Stromal cell of bone marrow (primary cell): Measurements from ENCODE around the gene C1QTNF12.

ENCODE experiments used
- DNase-seq: peaks from one replicate; pipeline ENCODE4 v3.0.0-alpha.2; 2012; ENCODE audit warnings: low read depth

C1QTNF12 gene

DNA sequence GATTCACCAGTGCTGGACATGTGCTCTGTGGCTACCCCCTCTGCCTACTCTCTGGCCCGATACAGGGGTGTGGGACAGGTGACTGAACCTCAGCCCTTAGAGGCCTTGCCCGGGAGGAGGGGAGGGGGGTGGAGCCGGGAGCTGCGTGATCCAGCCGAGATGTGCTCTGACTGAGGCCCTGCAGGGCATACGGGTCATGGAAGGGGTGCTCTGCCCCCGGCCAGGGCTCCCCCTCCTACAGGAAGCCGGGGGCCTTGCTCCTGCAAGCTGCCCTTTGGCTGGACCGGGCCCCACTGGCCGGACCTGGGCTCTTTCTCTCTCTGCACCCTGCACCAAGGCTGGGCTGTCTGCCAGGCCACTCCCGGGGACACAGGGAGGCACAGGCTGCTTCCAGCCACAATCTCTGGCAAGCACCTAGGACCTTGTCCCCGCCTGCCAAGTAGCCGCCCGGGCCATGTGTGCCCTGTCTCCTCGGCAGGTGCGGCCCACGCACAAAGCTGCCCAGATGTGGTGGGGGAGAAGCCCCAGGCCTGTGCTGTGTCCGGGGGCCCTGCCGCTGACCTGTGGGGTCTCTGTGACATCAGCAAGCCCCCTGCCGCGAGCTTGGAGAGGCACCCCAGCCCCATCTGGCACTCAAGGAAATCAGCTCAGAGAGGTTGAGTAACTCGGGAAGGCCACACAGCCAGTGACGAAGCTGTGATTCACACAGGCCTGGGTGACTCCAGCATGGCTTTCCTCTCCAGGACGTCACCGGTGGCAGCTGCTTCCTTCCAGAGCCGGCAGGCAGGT is 35.2 kb upstream of the C1QTNF12 start:
- no peak for DNase-seq

DNA sequence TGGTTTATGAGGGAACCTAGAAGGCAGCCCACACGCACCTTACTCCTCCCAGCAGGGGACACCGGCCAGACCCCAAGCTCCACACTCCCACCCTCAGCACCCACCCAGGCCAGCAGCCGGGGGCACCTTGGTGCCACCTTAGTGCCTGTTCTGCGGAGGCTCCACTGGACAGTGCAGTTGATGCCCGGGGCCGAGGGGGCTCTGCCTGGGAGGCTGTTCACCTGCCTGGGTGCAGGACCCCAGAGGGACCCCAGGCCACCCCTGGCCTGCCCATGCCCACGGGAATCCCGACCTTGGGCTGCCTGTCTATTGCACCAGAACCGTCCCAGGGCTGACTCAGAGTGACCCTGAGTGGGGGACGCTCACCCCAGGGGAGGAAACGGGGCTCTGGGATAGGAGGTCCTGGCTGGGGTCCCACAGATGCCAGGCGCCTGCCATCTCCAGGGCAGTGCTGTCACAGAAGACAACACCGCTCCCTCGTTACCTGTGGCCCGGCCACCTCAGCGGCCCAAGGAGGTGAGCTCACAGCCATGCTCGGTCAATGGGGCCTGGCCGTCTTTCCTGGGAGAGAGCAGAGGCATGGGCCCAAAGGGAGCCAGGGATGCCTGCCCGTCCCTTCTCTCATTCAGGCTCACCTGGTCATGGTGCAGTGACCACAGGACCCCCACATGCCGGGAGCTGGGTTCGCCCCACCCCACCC is 34.4 kb upstream of the C1QTNF12 start:
- no peak for DNase-seq

DNA sequence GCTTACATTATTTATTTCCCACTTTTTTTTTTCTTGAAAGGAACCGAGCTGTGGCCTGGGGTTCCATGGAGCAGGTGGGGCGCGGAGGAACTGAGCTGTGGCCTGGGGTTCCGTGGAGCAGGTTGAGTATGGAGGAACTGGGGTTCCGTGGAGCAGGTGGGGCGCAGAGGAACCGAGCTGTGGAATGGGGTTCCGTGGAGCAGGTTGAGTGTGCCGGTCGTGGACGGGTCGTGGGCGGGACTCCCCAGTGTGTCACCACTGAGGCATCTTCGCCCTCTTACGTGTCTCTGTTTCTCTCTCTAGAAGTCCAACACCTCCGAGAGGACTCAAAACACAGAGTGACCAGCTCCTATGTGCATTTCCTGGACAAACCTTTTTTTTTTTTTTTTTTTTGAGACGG is 32.5 kb upstream of the C1QTNF12 start:
- no peak for DNase-seq

DNA sequence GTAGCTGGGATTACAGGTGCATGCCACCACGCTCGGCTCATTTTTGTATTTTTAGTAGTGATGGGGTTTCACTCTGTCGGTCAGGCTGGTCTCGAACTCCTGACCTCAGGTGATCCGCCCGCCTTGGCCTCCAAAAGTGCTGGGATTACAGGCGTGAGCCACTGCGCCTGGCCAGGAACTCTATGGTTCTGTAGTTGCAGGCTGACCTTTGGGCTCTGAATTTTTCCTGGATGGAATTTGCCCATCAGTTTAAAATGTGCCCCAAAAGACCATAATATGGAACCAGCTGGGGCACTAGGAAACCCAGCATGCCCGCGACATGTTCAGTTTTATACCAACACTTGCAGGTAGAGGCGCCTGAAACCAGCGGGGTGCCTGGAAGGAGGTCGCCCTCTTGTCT is 32.1 kb upstream of the C1QTNF12 start:
- no peak for DNase-seq

DNA sequence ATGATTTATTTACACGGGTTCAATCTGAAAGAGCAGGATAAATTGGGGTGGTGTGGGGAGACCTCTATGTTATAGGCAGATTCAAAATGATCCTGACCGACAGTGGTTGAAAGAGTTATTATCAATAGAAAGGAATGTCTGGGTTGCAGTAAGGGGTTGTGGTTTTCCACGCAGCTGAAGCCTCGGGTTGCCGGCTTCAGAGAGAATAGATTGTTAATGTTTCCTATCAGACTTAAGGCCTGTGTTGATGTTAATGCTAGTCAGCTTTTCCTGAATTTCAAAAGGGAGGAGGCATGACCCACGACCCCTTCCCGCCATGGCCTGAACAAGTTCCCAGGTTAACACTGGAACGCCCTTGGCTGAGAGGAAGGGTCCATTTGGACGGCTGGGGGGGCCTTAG is 29.3 kb upstream of the C1QTNF12 start:
- no peak for DNase-seq

DNA sequence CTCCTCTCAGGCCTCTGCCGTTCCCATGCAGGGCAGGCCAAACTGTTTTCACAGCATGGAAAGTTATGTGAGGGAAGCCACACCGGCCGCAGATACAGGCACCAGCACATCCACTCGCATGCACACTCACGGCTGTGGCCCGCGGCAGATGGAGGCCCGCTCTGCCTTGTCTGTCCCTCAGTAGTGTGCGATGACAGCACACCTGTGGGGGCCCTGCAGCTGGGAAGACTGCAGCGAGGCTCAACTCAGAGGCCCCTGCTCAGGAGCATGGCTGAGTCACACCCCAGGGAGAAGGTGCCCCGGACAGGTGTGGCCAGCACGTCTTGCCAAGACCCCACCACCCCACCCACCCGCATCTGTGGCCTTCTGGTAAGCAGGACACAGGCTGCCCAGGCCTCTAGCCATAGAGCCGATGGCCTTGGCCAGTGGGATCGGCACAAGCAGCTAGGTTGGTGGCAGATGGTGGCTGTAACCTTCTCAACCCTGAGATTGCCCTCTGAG is 28.5 kb upstream of the C1QTNF12 start:
- DNase-seq, result no peak

DNA sequence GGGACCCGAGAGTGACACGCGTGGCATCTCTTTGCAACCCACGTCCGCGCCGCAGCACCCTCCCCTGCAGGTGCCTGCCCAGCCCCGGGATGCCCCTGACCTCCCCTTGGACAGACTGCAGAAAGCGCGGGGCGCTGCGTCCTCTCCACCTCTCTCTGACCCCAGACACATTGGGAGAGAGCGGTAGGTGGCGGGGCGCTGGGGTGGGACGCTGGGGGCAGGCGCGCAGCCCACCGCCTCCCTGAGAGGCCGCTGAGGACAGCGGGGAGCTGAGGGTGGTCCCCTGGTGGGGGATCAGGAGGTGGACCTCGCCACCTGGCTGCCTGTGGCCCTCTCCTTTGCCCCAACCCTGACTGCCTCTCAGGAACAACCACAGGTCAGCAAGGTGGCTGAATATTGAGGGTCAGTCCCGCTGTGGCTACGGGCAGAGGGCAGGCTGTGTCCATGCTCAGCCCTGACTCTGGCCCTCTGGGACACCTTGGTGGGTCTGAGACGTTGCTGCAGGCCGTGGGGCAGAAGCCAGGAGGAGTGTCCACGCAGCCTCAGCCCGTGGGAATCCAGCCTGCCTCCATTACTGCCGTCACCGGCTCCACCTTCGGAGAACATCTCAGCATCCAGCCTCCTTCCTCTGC is 27.9 kb upstream of the C1QTNF12 start:
- no peak for DNase-seq

DNA sequence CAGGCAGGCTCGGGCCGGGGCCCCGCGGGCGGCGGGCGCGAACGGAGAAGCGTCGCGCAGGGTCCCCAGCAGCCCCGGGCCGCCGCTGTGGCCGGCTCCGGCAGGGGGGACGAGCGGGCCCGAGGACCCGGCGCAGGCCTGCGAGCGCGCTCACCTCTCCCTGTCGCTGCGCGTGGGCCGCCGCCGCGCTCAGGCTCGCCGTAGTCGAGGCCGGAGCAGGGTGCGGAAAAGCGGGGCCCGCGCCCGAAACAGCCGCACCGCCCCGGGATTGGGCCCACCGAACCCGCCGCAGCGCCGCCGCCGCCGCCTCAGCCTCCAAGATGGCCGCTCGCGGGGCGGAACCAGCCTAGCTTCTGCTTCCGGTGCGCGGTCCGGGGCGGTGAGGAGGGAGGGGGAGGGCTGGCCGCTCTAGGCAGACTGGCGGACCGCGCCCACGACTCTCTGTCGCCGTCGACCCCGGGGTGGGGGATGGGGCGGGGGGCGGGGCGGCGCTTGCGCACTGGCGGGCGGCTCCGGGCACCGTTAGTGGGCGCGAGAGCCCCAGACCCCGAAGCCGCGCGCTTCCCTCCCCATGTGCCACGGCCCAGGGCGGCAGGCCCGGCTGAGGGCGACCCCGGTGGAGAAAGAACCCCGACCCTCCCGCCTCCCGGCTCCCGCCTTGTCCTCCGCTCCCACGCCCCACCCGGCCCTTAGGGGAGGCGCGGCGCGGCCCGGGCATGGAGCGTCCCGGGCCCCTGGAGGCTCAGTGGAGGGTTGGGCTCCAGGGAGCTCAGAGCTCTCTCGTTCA is 27.2 kb upstream of the C1QTNF12 start, which contains the start of gene UBE2J2:
Gene UBE2J2 (minus strand): TSS at position 343 of the 787 bp plus-strand sequence. CDS start 5,862 bp downstream, outside the sequence.
- DNase-seq, result peak; percentile 74

DNA sequence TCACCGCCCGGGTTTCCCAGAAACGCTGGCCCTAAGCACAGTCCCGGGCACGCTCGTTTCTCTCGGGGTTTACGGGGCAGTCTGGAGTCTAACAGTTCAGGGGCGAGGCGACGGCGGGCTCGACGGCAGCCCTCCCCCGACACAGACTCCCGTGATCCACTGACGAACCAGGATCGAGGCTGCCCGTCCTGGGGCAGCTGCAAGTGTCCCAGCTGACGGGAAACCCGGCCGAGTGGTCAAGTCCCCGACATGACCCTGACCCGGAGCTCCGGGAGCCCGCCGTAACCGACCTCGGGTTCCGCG is 26.6 kb upstream of the C1QTNF12 start:
- no peak for DNase-seq

DNA sequence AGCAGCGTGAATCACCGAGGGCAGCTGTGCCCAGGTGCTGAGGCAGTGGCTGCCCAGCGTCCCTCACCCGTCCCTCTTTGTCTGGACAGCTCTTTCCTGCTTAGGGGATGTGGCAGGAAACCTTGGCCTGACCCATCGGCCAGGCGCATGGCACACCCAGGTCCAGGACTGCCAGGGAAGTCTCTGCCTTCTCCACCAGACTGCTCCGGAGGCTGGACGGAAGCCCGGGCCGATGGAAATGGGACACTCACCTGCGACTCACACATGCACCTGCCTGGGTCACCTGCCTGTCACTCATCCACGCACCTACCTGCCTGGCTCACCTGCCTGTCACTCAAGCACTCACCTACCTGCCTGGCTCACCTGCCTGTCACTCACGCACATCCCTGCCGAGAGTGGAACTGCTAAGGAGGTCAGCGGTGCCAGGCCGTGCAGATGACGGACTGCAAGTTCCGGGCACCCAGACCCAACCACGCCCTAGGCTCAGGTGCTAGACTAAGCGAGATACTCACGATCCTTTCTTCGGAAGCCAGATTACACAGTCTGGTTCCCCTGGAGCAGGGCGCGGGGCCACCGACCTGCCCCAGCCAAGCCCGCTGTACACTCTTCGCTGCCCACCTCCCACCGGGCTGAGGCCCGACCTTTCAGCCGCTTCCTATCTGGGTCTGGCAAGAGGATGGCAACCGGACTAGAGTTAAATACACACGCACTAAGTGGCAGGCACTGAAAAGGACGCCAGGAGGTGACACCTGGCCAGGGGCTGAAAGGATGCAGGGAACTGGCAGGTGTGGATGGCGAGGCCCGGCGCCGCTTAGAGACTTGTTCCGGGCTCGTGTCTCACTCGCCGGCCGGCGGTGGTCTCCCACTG is 26.1 kb upstream of the C1QTNF12 start:
- no peak for DNase-seq

DNA sequence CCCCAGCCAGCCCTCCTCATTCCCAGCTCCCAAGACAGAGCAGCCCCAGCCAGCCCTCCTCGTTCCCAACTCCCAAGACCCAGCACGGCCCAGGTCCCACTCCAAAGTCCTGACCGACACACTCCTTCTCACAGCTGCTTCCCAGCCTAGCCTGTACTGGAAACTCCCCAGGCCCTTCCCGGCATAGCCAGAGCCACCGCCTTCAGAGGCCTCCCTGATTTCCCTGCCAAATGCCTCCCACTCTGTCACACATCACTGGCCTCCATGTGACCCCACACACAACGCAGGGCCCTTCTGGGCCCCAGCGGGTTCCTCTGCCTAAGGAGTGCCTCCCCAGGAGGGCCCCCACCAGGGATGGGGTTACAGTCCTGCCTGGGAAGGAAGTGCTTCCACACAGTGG is 24.3 kb upstream of the C1QTNF12 start:
- no peak for DNase-seq

DNA sequence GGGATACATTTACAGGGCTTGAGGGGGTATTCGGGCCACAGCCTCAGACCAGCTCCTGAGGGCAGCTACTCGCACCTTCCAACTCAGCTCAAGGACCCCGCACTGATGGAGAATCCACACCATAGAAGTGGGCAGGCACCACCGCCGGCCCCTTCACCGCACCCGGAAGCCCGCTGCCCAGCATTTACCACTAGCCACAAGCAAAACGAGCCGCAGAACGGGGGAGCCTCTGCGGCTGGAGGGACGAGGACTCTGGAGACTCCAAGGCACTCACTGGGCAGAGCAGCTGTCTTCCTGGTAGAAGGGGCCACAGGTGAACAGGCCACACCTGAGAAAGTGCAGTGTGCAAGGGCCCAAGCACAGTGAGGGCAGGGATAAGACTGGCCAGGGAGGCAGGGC is 21.8 kb upstream of the C1QTNF12 start:
- no peak for DNase-seq

DNA sequence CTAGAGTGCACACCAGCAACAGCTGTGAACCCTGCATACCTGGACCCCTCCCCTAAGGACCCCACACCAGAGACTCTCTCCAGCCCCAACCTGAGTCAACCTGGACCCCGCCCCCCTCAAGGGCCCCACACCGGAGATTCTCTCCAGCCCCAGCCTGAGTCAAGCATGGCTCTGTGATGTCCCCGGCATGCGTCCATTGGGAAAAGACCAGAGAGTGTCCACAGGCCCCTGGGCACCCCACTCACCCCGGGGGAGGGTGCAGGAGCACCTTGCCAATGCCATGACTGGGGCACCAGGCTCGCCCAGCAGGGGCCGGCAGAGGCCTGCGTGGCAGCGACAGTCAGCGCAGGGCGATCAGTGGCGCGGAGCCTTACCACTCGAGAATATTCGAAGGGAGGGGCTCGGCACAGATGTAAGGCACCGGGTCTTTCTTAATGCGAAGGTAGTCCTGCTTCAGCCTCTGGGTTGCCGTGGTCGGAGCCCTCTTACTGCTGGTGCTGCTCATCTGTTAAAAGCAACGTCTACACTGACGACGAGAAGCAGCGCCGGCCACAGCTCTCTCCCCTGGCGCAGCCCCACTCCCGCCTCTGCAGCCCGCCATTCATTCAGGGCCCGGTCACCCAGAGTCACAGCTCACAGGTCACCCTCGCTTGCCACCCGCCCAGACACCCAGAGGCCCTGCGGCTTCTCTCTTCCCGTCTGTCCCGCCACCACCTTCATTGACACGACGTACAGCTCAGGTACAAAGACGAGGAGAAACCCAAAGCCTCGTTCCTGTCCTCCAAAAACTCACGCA is 21.2 kb upstream of the C1QTNF12 start:
- DNase-seq, result no peak

DNA sequence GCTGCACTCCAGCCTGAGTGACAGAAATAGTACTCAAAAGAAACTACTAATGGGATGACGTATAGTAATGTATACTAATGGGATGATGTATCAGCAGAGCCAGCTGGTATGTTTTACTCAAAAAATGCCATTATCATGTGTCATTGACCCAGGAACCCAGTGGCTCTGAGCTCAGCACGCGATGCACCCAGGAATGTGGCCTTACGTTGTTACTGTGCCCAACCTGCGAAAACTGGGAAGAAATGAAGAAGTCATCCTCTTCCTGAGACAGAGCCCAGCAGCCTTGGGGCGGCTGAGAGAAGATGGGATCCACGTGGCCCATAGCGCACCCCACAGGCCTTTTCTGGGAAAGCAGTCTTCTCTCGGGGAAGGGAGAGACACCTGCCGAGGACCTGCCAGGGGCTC is 18.3 kb upstream of the C1QTNF12 start:
- peak; percentile 64 for DNase-seq

DNA sequence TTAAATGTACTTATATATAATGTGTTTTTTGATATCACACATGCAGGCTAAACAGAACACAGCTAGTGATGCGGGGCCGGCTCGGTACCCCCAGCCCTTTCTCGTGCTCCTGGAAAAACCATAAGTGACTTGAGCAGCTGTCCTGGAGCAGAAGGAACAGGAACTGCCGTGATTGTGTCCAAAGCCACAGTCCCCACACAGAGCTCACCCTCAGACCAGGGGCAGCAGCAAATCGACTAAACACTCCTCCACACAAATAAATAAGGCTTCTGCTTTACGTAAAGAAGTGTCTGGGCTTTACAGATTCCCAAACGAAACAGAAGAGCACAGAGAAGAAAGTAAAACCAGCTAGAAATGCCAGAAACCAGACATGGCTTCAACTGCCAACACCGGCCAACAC is 17.5 kb upstream of the C1QTNF12 start:
- no peak for DNase-seq

DNA sequence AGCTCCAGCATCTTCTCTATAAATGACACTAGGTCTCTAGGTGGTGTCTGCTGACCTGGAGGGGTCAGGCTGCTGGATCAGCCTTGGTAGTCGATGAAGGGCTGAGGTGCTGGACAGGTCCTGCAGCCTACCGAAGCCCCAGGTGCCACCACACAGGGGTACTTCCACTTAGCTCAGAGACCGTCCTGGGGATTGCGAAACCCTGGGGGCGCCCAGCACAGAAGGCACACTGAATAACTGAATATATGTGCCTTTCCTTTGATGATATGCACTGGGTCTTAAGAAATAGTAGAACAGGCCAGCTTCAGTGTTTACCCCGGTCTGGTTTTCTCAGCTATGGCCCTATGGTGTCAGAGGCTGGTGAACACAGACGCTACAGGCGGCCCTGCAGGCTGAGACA is 16.2 kb upstream of the C1QTNF12 start:
- DNase-seq, result no peak

DNA sequence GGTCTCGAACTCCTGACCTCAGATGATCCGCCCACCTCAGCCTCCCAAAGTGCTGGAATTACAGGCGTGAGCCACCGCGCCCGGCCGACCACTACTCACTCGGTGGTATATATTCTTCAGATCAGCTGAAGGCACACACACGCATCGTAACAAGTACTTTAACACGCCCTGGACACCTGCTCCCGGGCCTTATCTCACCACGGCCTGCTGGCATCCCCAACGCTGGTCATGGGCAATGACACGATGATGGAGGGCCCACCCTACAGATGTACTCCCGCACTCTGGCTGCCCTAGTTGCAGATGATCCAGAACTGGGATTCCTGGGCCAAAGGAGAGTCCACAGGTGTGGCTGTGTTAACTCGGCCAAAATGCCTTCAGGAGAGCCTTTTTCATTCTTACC is 15.5 kb upstream of the C1QTNF12 start:
- no peak for DNase-seq

DNA sequence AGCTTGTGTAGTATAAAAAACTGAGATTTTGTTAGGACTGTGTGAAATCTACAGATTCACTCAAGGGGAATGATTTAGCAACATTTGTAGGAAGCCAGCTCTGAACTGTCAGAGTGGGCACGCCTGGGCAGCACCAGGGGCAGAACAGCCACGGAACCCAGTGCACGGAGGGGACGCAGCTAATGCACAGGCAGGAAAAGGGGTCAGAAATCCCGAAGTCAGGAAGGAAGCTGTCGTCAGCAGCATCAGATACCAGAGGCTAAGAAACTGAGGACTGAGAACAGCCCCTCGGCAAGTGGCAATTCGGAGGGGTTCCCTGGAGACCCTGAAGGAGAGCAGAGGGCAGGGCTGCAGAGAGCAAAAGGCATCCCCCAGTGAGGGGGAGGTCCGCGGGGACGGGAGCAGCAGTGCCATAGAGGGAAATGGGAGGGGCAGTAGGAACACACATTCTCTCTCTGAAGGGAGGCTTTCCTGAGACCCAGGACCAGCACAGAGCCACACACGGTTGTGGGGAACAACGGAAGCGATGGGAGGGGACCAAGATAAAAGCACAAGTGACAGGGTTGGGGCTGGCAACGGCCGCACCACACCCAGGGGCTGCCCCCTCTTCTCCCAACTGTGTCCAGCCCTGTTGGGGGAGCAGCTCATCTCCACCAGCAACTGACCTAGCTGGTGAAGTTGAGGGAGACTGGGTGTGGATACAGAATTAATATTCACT is 14.5 kb upstream of the C1QTNF12 start:
- DNase-seq, result no peak

DNA sequence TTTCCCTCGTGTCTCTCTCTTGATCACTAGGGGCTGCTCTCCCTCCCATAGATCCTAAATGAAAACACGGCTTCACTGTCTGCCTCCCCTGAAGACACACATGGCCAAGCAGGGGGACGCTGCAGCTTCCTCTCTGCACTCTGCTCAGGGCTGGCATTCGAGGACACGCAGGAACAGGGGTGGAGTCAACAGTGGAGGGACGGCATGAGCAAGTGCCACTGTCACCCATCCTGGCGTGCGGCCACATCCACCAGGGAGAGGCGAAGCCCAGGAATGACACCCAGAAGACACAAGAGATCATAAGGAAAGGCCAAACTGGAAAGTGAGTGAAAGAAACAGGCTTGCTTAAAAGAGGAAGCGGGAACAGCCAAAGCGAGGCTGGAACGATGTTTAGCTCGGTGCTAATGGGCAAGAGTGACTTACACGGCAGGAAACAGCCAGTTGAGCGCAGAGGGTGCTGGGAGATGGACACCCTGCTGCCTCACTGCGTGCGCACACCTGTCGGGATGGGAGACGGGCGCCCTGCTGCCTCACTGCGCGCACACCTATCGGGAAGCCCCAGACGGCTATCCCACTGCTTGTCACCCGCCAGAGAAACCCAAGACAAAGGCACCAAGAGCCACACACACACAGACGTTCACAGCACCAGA is 13.6 kb upstream of the C1QTNF12 start:
- no peak for DNase-seq
